H9 (cell line): ENCODE results near the gene PKMYT1. TPM values are rescaled to one million over a fixed set of nuclear protein-coding genes. Genes with fewer than 3 reads are reported as not detected.
A peak's percentile ranks its signal among the peaks of the same experiment; 100 is the strongest.

Source experiments
- DNase-seq: peaks from one replicate; pipeline ENCODE4 v3.0.0-alpha.2; 2017
- H2AFZ ChIP-seq: one replicate; pipeline ENCODE4 v1.6.1; 2013; ENCODE audit warnings: mild to moderate bottlenecking, low read length, control low read depth, moderate library complexity
- H2AK5ac ChIP-seq: 2 replicates; pipeline ENCODE4 v1.6.1; 2013; ENCODE audit warnings: low read length, control low read depth, mixed read lengths; ENCODE audit not compliant: insufficient read length
- H2BK120ac ChIP-seq: one replicate; pipeline ENCODE4 v1.6.1; 2013; ENCODE audit warnings: low read depth, mild to moderate bottlenecking, low read length, control low read depth, inconsistent platforms; ENCODE audit not compliant: poor library complexity, severe bottlenecking
- H2BK12ac ChIP-seq: 2 replicates; pipeline ENCODE4 v1.6.1; 2013; ENCODE audit warnings: low read length, control low read depth, mixed read lengths, low read depth; ENCODE audit not compliant: insufficient read length
- H2BK15ac ChIP-seq: 2 replicates; pipeline ENCODE4 v1.6.1; 2013; ENCODE audit warnings: low read depth, low read length, control low read depth
- H2BK20ac ChIP-seq: one replicate; pipeline ENCODE4 v1.6.1; 2013; ENCODE audit warnings: low read depth, mild to moderate bottlenecking, low read length, control low read depth, inconsistent platforms; ENCODE audit not compliant: poor library complexity, severe bottlenecking
- H2BK5ac ChIP-seq: 2 replicates; pipeline ENCODE4 v1.6.1; 2013; ENCODE audit warnings: low read length, control low read depth, mixed read lengths; ENCODE audit not compliant: insufficient read length
- H3K14ac ChIP-seq: 2 replicates; pipeline ENCODE4 v1.6.1; 2013; ENCODE audit warnings: low read length, control low read depth; ENCODE audit not compliant: insufficient read depth
- H3K18ac ChIP-seq: 2 replicates; pipeline ENCODE4 v1.6.1; 2013; ENCODE audit warnings: low read depth, mild to moderate bottlenecking, mixed read lengths, low read length, control low read depth; ENCODE audit not compliant: insufficient read length
- H3K23ac ChIP-seq: 2 replicates; pipeline ENCODE4 v1.6.1; 2013; ENCODE audit warnings: low read length, control low read depth, mixed read lengths, low read depth; ENCODE audit not compliant: insufficient read length
- H3K23me2 ChIP-seq: 2 replicates; pipeline ENCODE4 v1.6.1; 2013; ENCODE audit warnings: low read depth, mild to moderate bottlenecking, mixed read lengths, low read length, control low read depth; ENCODE audit not compliant: insufficient read length, poor library complexity, severe bottlenecking
- H3K27ac ChIP-seq: 2 replicates; pipeline ENCODE4 v1.5.1; 2013; ENCODE audit warnings: low read length, control low read depth, mixed read lengths, low read depth; ENCODE audit not compliant: insufficient read length
- H3K27me3 ChIP-seq: 2 replicates; pipeline ENCODE4 v1.6.1; 2013; ENCODE audit warnings: low read length, control low read depth, inconsistent platforms; ENCODE audit not compliant: insufficient read depth
- H3K4ac ChIP-seq: 2 replicates; pipeline ENCODE4 v1.6.1; 2013; ENCODE audit warnings: low read depth, mild to moderate bottlenecking, control low read depth, inconsistent platforms, low read length, moderate library complexity
- H3K4me1 ChIP-seq: 2 replicates; pipeline ENCODE4 v1.6.1; 2013; ENCODE audit warnings: low read length, control low read depth, inconsistent platforms; ENCODE audit not compliant: insufficient read depth
- H3K4me2 ChIP-seq: 2 replicates; pipeline ENCODE4 v1.6.1; 2013; ENCODE audit warnings: low read length, control low read depth, mixed read lengths; ENCODE audit not compliant: insufficient read length, insufficient read depth
- H3K56ac ChIP-seq: 2 replicates; pipeline ENCODE4 v1.6.1; 2013; ENCODE audit warnings: low read depth, mild to moderate bottlenecking, mixed read lengths, low read length, control low read depth; ENCODE audit not compliant: insufficient read length
- H3K79me1 ChIP-seq: 2 replicates; pipeline ENCODE4 v1.6.1; 2013; ENCODE audit warnings: low read depth, mild to moderate bottlenecking, moderate library complexity, low read length, control low read depth, inconsistent platforms; ENCODE audit not compliant: insufficient read depth, poor library complexity, severe bottlenecking
- H3K79me2 ChIP-seq: 2 replicates; pipeline ENCODE4 v1.6.1; 2013; ENCODE audit warnings: low read length, control low read depth, inconsistent platforms; ENCODE audit not compliant: insufficient read depth
- H3K9ac ChIP-seq: 2 replicates; pipeline ENCODE4 v1.6.1; 2013; ENCODE audit warnings: low read length, control low read depth, mixed read lengths; ENCODE audit not compliant: insufficient read length; ENCODE audit errors: extremely low read depth
- H3K9me3 ChIP-seq: one replicate; pipeline ENCODE4 v1.6.1; 2013; ENCODE audit warnings: low read depth, low read length, inconsistent platforms; ENCODE audit not compliant: control insufficient read depth
- H3T11ph ChIP-seq: one replicate; pipeline ENCODE4 v1.6.1; 2013; ENCODE audit warnings: mild to moderate bottlenecking, low read length, control low read depth, inconsistent platforms
- H4K20me1 ChIP-seq: one replicate; pipeline ENCODE4 v1.6.1; 2013; ENCODE audit not compliant: control insufficient read depth, insufficient read length, insufficient read depth
- H4K5ac ChIP-seq: 2 replicates; pipeline ENCODE4 v1.6.1; 2013; ENCODE audit warnings: low read depth, mild to moderate bottlenecking, mixed read lengths, low read length, control low read depth; ENCODE audit not compliant: insufficient read length
- H4K8ac ChIP-seq: replicated peaks from 2 replicates; pipeline ENCODE4 v1.6.1; 2013; ENCODE audit warnings: low read length, control low read depth, mixed read lengths, low read depth; ENCODE audit not compliant: insufficient read length
- H4K91ac ChIP-seq: 2 replicates; pipeline ENCODE4 v1.6.1; 2013; ENCODE audit warnings: low read depth, mild to moderate bottlenecking, moderate library complexity, mixed read lengths, low read length, control low read depth; ENCODE audit not compliant: insufficient read length
- H3K27ac Mint-ChIP-seq, 3 experiments: 2 replicates in 2 of 3; 3 replicates in 1 of 3; pipeline ENCODE4 v1.8.0; 2020 to 2021; ENCODE audit warnings: mixed read lengths in 3 of 3, mild to moderate bottlenecking in 1 of 3, moderate library complexity in 1 of 3
- H3K27me3 Mint-ChIP-seq: 2 replicates; pipeline ENCODE4 v1.8.0; 2021; ENCODE audit warnings: low read depth, mild to moderate bottlenecking, moderate library complexity, mixed read lengths
- H3K36me3 Mint-ChIP-seq, 3 experiments: 2 replicates in 2 of 3; 3 replicates in 1 of 3; pipeline ENCODE4 v1.8.0; 2020 to 2021; ENCODE audit warnings: low read depth in 3 of 3, mixed read lengths in 3 of 3; ENCODE audit not compliant: insufficient read depth in 1 of 3
- H3K4me1 Mint-ChIP-seq, 2 experiments: 2 replicates each; pipeline ENCODE4 v1.8.0; 2020; ENCODE audit warnings: mixed read lengths in 2 of 2
- H3K4me3 Mint-ChIP-seq, 2 experiments: 2 replicates in 1 of 2; 3 replicates in 1 of 2; pipeline ENCODE4 v1.8.0; 2020 to 2021; ENCODE audit warnings: mild to moderate bottlenecking in 2 of 2, mixed read lengths in 2 of 2, moderate library complexity in 1 of 2
- H3K9me3 Mint-ChIP-seq, 2 experiments: 2 replicates in 1 of 2; 3 replicates in 1 of 2; pipeline ENCODE4 v1.8.0; 2020; ENCODE audit warnings: mild to moderate bottlenecking in 2 of 2, mixed read lengths in 2 of 2, moderate library complexity in 1 of 2
- WGBS: extraction: QIAGEN DNeasy Blood & Tissue Kit; methylation state at CpG from one replicate; pipeline ENCODE4 v1.1.7; 2013; ENCODE audit warnings: missing lambda C conversion rate, low lambda C conversion rate, mixed read lengths; ENCODE audit not compliant: insufficient read length; ENCODE audit errors: extremely low coverage; 5-methylcytosine and 5-hydroxymethylcytosine counted together
- total RNA-seq: library from RNA; stranded (reverse); gene quantifications from 2 replicates; pipeline ENCODE4 v1.2.1, GENCODE V29; 2021
- TF ChIP-seq, protein P1 (sequence below): fragments of 200-600 bp; sonication (generic); conservative IDR thresholded peaks from 3 replicates; pipeline ENCODE4 v1.8.0; 2021; ENCODE audit warnings: antibody characterized with exemption, mild to moderate bottlenecking

The PKMYT1 gene
- total RNA-seq, 1 experiment from 2014 or later = 114 TPM

DNA sequence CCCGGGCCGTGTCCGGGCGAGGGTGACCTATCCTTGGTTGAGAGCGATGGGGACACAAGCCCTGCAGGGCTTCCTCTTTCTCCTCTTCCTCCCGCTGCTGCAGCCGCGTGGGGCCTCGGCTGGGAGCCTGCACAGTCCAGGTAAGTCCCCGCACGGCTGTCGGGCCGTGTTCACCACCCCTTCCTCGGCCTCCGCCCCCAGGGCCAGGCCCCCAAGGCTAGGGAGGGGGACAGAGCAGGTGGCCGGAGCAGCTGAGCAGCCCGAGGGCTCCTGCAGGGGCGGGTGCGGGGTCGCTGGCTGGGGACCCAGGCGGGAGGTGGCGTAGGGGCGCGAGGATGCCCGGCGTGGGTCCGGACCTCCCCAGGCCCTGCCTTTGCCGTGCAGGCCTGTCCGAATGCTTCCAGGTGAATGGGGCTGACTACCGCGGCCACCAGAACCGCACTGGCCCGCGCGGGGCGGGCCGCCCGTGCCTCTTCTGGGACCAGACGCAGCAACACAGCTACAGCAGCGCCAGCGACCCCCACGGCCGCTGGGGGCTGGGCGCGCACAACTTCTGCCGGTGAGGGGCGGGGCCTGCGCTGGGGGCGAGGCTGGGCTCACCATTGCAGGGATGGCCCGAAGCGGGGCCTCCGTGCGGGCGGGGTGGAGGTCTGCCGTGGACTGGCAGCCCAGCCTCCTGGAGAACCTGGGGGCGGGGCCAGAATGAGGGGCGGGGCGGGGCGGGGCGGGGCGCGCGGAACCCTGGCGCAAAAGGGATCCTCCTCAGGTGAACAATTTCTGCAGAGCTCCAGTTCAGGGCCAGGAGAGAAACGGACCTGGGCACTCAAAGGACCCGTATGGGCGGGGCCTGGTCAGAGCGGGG lies 15.5 kb downstream of the PKMYT1 start:
- H2AFZ ChIP-seq = no peak overlapping the region
- peaks cover 11 to 15% of the 10 kb centered on the region in 2 experiments for H3K4me1 Mint-ChIP-seq
- H3K36me3 Mint-ChIP-seq = peaks cover 0 to 7% (median 0%) of the 10 kb centered on the region in 3 experiments; a peak in 2 of 7 replicates
- no peak overlapping the region for H4K5ac ChIP-seq
- peak overlapping the region; percentile 84 to 94 for H3K4me3 Mint-ChIP-seq
- no peak overlapping the region for H2BK20ac ChIP-seq
- H3K27ac ChIP-seq = no peak overlapping the region
- H3K4me1 ChIP-seq = no peaks in the 10 kb centered on the region; the same call in 1 of the 2 replicates
- no peak overlapping the region for H3K4ac ChIP-seq
- H3K23ac ChIP-seq = no peak overlapping the region
- no peaks in the 10 kb centered on the region for H3K9me3 ChIP-seq
- DNase-seq = peak; percentile 98
- peaks cover 27% of the 10 kb centered on the region for H3K27me3 Mint-ChIP-seq
- no peaks in the 10 kb centered on the region for H3K79me1 ChIP-seq
- H3K18ac ChIP-seq = no peak overlapping the region
- no peak overlapping the region for H2AK5ac ChIP-seq
- no peak overlapping the region for H3K56ac ChIP-seq
- peak overlapping the region; percentile 24 for H3K4me2 ChIP-seq
- H4K91ac ChIP-seq = no peak overlapping the region
- H4K8ac ChIP-seq = no peak overlapping the region
- H3K9ac ChIP-seq = no peak overlapping the region
- no peak overlapping the region for H3T11ph ChIP-seq
- TF ChIP-seq, protein P1, sequence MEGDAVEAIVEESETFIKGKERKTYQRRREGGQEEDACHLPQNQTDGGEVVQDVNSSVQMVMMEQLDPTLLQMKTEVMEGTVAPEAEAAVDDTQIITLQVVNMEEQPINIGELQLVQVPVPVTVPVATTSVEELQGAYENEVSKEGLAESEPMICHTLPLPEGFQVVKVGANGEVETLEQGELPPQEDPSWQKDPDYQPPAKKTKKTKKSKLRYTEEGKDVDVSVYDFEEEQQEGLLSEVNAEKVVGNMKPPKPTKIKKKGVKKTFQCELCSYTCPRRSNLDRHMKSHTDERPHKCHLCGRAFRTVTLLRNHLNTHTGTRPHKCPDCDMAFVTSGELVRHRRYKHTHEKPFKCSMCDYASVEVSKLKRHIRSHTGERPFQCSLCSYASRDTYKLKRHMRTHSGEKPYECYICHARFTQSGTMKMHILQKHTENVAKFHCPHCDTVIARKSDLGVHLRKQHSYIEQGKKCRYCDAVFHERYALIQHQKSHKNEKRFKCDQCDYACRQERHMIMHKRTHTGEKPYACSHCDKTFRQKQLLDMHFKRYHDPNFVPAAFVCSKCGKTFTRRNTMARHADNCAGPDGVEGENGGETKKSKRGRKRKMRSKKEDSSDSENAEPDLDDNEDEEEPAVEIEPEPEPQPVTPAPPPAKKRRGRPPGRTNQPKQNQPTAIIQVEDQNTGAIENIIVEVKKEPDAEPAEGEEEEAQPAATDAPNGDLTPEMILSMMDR = 0 out of 3 replicates have a peak, but pooled peaks have one; percentile 15
- H3K79me2 ChIP-seq = no peaks in the 10 kb centered on the region
- H3K9me3 Mint-ChIP-seq = no peaks in the 10 kb centered on the region; a peak in 1 of 5 replicates
- no peak overlapping the region for H2BK15ac ChIP-seq
- H3K14ac ChIP-seq = no peak overlapping the region
- H3K23me2 ChIP-seq = peaks cover 15% of the 10 kb centered on the region
- no CpG with 5 or more reads among the region's 68 CpGs for WGBS
- H4K20me1 ChIP-seq = no peaks in the 10 kb centered on the region
- no peak overlapping the region for H2BK12ac ChIP-seq
- no peak overlapping the region for H2BK120ac ChIP-seq
- no peaks in the 10 kb centered on the region for H3K27me3 ChIP-seq
- H3K27ac Mint-ChIP-seq = no peak overlapping the region
- no peak overlapping the region for H2BK5ac ChIP-seq
